Keratinocyte (primary cell): ENCODE results near the gene ZNF628.

Experiments used
- EZH2 ChIP-seq: IDR thresholded peaks from one replicate; pipeline ENCODE4 v1.6.1; 2012; ENCODE audit warnings: inconsistent platforms, mild to moderate bottlenecking, low read length, moderate library complexity
- TF ChIP-seq, protein P1 (sequence below), 3 experiments: IDR thresholded peaks in 1 of 3; conservative IDR thresholded peaks in 1 of 3; optimal IDR thresholded peaks in 1 of 3; 2 replicates in 2 of 3; 3 replicates in 1 of 3; pipeline versions ENCODE3 to v1.5.1; 2011; ENCODE audit warnings: low read length in 3 of 3, mild to moderate bottlenecking in 3 of 3, moderate library complexity in 2 of 3, control low read depth in 1 of 3, inconsistent platforms in 1 of 3; ENCODE audit not compliant: insufficient read depth in 2 of 3; ENCODE audit errors: extremely low read depth in 1 of 3

DNA sequence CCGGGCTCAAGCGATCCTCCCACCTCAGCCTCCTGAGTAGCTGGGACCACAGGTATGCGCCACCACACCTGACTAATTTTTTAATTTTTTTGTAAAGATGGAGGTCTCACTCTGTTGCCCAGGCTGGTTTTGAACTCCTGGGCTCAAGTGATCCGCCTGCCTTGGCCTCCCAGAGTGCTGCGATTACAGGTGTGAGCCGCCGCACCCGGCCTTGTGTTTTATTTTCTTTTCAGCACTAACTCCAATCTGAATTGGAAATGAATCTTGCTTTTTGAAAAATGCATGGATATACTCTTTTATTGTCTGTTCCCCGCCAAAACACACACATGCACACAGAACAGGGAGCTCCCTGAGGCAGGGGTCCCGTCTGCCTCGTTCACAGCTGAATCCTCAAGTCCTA is 13.7 kb upstream of the ZNF628 start:
- TF ChIP-seq, protein P1, sequence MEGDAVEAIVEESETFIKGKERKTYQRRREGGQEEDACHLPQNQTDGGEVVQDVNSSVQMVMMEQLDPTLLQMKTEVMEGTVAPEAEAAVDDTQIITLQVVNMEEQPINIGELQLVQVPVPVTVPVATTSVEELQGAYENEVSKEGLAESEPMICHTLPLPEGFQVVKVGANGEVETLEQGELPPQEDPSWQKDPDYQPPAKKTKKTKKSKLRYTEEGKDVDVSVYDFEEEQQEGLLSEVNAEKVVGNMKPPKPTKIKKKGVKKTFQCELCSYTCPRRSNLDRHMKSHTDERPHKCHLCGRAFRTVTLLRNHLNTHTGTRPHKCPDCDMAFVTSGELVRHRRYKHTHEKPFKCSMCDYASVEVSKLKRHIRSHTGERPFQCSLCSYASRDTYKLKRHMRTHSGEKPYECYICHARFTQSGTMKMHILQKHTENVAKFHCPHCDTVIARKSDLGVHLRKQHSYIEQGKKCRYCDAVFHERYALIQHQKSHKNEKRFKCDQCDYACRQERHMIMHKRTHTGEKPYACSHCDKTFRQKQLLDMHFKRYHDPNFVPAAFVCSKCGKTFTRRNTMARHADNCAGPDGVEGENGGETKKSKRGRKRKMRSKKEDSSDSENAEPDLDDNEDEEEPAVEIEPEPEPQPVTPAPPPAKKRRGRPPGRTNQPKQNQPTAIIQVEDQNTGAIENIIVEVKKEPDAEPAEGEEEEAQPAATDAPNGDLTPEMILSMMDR (optimal IDR thresholded peaks at IDR 0.05 in 1 of 3, IDR thresholded peaks at IDR 0.05 in 1 of 3, conservative IDR thresholded peaks at IDR 0.05 in 1 of 3; ENCODE audit: extremely low read depth in 1 of 3, insufficient read depth in 2 of 3, low read length in 3 of 3): no peak
- TF ChIP-seq EZH2: no peak
